ENCODE data around the gene PLEKHB2. TPM values are rescaled to one million over a fixed set of nuclear protein-coding genes. Genes with fewer than 3 reads are reported as not detected.

Gene PLEKHB2
- total and polyA plus RNA-seq, 9 of the 15 experiments (the other 6 are each of a cell fraction or from before 2014, with no cell fraction given), result 41.3 to 71.5 (median 50.2) TPM

DNA sequence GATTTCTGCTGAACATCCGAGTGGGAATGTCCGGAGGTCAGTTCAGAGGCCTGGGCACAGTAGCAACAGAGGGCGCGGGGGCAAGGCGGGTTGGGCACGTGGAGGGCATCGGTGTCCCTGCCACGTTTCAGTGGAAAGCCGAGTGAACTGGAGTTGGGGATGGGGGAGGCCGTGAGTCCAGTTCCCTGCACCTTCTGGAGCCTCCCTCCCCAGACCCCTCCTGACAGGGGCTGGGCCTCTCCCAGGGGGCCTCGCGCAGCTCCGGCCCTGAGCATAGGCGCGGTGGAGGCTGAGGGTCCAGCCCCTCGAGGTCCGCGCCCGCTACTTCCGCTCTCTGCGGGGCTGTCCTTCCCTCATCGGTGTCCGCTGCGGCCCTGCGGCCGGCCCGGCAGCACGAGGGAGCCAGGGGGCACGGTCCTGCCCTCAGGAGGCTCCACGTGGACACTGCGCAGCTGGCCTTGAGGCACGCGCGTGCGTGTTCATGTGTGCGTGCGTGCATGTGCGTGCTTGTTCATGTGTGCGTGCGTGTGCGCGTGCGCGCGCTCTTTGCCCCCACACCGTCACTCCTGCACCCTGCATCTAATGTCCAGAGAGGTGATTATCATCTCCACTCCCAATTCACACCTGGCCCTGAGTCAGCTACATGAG is 50.2 kb downstream of the PLEKHB2 start (continued):
- TF ChIP-seq, protein P1, sequence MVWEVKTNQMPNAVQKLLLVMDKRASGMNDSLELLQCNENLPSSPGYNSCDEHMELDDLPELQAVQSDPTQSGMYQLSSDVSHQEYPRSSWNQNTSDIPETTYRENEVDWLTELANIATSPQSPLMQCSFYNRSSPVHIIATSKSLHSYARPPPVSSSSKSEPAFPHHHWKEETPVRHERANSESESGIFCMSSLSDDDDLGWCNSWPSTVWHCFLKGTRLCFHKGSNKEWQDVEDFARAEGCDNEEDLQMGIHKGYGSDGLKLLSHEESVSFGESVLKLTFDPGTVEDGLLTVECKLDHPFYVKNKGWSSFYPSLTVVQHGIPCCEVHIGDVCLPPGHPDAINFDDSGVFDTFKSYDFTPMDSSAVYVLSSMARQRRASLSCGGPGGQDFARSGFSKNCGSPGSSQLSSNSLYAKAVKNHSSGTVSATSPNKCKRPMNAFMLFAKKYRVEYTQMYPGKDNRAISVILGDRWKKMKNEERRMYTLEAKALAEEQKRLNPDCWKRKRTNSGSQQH (CRISPR knock-in tag; IDR thresholded peaks at IDR 0.05), result no peak

DNA sequence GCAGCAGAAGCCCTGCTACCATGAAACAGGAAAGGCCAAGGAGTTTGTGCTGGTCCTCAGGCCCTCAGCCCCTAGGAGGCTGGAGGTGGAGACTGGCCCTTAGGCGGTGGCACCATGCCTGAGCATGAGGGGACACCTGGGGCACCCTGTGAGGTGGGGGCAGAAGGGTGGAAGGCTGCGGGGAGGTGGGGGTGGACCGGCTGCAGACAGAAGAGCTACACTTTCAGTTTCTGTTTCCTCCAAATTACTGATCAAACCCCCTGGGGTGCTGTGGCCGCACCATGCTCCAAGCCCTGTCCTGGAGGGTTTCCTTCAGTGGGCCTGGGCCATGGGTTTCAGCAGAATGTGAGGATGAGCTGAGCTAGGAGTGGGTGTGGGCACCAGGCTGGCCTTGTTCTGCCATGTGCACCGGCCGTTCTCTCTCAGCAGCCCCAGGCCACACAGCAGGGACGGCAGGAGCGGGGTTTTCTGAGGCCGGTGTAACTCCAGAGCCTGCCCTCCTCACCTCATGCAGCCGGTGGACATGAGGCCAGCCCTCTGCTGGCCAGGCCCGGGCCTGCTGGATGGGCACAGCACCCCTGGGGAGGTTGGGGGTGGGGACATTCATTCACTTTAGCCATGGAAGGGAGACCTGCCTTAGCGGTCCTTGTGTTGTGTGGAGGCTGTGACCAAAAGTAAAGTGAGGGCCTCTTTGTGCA is 51.5 kb downstream of the PLEKHB2 start:
- DNase-seq (ENCODE audit: extremely low read depth in 1 of 4, low spot score in 3 of 4) (peak in 1 of 4 experiments; percentile 19), FAIRE-seq (no peak), ATAC-seq (peak; percentile 51)
- Histone ChIP-seq H3K4me2 (ENCODE audit: insufficient read depth, low read length) (peak overlapping the region; percentile 40; the same call in 1 of the 2 replicates), H3K79me2 (ENCODE audit: control insufficient read depth, insufficient read depth, low read length) (no peaks in the 10 kb centered on the region), H3K9me3 (replicated peaks; ENCODE audit: control insufficient read depth, insufficient read depth, low read depth, low read length) (no peaks in the 10 kb centered on the region), H4K20me1 (replicated peaks; ENCODE audit: control insufficient read depth, insufficient read depth, low read length) (peaks cover 4% of the 10 kb centered on the region; the same call in 1 of the 2 replicates), H3K27me3 (ENCODE audit: control insufficient read depth in 2 of 2, insufficient read depth in 2 of 2, low read length in 2 of 2) (peaks cover 0 to 14% of the 10 kb centered on the region in 2 experiments; a peak in 2 of 5 replicates), H3K4me1 (replicated peaks in 1 of 2; ENCODE audit: control insufficient read depth in 2 of 2, insufficient read depth in 2 of 2, low read length in 2 of 2) (peaks cover 0 to 31% of the 10 kb centered on the region in 2 experiments; a peak in 3 of 5 replicates), H2AFZ (ENCODE audit: low read depth, low read length) (peak overlapping the region; percentile 51; the same call in 1 of the 2 replicates), H3K9ac (ENCODE audit: insufficient read depth in 1 of 2, low read depth in 2 of 2, low read length in 2 of 2) (peak overlapping the region in 1 of 2 experiments; percentile 83; a peak in 2 of 4 replicates), H3K4me3 (no peak overlapping the region), H3K27ac (ENCODE audit: extremely low read depth, low read depth, low read length) (no peak overlapping the region), H3K9me1 (ENCODE audit: control insufficient read depth, insufficient read depth, low read length) (no peaks in the 10 kb centered on the region), H3K36me3 (ENCODE audit: control insufficient read depth, insufficient read depth, low read length) (no peaks in the 10 kb centered on the region)
- CTCF ChIA-PET (ENCODE audit: low intra/inter-chr PET ratio), result no interaction called here
- WGBS (ENCODE audit: insufficient coverage, low coverage, missing lambda C conversion rate), result 15% methylated on average over 11 of the region's 12 CpGs
- POLR2A ChIA-PET, result no interaction called here
- no TSS peak for BruUV-seq (replicated peaks)
- intact Hi-C loops (cut with micrococcal nuclease) (loop anchor here (10.0 kb wide), 1 partner anchor 248 kb away; no protein-coding TSS in a partner anchor), in situ Hi-C loops (cut with MboI) (loop anchor here (5.0 kb wide), 1 partner anchor 1229 kb away; no protein-coding TSS in a partner anchor)
- TF ChIP-seq, protein P2, sequence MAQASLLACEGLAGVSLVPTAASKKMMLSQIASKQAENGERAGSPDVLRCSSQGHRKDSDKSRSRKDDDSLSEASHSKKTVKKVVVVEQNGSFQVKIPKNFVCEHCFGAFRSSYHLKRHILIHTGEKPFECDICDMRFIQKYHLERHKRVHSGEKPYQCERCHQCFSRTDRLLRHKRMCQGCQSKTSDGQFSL (CRISPR knock-in tag; IDR thresholded peaks at IDR 0.05), result no peak
- TF ChIP-seq, protein P2 (tag; IDR thresholded peaks at IDR 0.05), result no peak
- TF ChIP-seq NFXL1 (CRISPR knock-in tag; IDR thresholded peaks at IDR 0.05) (no peak), THRAP3 (IDR thresholded peaks at IDR 0.05; ENCODE audit: borderline replicate concordance) (no peak), DNMT1 (IDR thresholded peaks at IDR 0.05) (no peak), L3MBTL2 (IDR thresholded peaks at IDR 0.05) (peak; percentile 29; the same call in 1 of the 2 replicates)
- TF ChIP-seq, protein P3, sequence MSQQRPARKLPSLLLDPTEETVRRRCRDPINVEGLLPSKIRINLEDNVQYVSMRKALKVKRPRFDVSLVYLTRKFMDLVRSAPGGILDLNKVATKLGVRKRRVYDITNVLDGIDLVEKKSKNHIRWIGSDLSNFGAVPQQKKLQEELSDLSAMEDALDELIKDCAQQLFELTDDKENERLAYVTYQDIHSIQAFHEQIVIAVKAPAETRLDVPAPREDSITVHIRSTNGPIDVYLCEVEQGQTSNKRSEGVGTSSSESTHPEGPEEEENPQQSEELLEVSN (IDR thresholded peaks at IDR 0.05; ENCODE audit: borderline replicate concordance in 1 of 2, extremely low read depth in 1 of 2, insufficient read depth in 1 of 2, insufficient read length in 1 of 2, low read depth in 1 of 2, low read length in 1 of 2, poor library complexity in 1 of 2, severe bottlenecking in 1 of 2), result peak in 1 of 2 experiments; percentile 37
- TF ChIP-seq, protein P4, sequence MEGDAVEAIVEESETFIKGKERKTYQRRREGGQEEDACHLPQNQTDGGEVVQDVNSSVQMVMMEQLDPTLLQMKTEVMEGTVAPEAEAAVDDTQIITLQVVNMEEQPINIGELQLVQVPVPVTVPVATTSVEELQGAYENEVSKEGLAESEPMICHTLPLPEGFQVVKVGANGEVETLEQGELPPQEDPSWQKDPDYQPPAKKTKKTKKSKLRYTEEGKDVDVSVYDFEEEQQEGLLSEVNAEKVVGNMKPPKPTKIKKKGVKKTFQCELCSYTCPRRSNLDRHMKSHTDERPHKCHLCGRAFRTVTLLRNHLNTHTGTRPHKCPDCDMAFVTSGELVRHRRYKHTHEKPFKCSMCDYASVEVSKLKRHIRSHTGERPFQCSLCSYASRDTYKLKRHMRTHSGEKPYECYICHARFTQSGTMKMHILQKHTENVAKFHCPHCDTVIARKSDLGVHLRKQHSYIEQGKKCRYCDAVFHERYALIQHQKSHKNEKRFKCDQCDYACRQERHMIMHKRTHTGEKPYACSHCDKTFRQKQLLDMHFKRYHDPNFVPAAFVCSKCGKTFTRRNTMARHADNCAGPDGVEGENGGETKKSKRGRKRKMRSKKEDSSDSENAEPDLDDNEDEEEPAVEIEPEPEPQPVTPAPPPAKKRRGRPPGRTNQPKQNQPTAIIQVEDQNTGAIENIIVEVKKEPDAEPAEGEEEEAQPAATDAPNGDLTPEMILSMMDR (IDR thresholded peaks at IDR 0.05 in 2 of 3, conservative IDR thresholded peaks at IDR 0.05 in 1 of 3; ENCODE audit: insufficient read depth in 2 of 3, low read depth in 1 of 3, low read length in 3 of 3), result peak; percentile 31 to 42 (median 33); a peak in 5 of 6 replicates
- TF ChIP-seq, protein P5, sequence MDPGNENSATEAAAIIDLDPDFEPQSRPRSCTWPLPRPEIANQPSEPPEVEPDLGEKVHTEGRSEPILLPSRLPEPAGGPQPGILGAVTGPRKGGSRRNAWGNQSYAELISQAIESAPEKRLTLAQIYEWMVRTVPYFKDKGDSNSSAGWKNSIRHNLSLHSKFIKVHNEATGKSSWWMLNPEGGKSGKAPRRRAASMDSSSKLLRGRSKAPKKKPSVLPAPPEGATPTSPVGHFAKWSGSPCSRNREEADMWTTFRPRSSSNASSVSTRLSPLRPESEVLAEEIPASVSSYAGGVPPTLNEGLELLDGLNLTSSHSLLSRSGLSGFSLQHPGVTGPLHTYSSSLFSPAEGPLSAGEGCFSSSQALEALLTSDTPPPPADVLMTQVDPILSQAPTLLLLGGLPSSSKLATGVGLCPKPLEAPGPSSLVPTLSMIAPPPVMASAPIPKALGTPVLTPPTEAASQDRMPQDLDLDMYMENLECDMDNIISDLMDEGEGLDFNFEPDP (CRISPR knock-in tag; IDR thresholded peaks at IDR 0.05), result no peak
